ENCODE measurements around the gene IL20. TPM values are rescaled to one million over a fixed set of nuclear protein-coding genes. Genes with fewer than 3 reads are reported as not detected.
A peak's percentile ranks its signal among the peaks of the same experiment; 100 is the strongest.

The IL20 gene
- total and polyA plus RNA-seq, 10 of the 15 experiments (the other 5 are each of a cell fraction or from before 2014, with no cell fraction given): 0.08 to 0.13 TPM; not detected in 8

DNA sequence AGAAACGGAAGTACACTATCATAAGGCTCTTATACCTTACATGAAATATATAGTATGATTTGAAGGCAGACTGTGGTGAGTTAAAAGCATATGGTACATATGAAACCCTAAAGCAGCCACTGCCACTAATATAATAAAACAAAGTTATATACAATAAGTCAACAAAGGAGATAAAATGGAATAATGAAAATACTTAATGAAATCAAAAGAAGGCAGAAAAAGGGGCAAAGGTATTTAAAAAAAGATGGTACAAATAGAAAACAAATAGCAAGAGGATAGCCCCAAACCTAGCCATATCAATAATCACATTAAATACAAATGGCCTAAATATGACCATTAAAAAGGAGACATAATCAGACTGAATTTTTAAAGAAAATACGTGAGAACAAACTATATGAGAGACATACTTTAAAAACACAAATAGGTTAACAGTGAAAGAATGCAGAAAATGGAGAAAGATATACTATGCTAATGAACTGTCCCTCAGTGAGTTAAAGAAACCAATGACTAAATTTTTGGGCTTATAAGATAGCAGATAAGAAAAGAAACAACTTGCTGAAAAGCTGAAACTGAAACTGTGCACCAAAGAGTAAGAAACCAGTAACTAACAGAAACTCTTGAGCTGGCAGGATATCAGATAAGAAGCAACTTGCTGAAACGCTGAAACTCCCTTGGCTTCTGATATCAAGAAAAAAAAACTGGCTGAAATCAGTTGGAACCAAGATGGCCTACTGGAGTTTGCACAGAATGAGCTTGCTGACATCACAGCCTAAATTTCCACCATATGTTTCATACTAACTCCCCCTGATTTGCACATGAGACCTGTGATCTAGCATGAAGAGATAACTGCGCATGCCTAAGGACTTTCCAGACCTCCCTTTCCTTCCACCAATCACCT, 48.8 kb upstream of the IL20 start:
- no peaks in the 10 kb centered on the region for H3K27me3 ChIP-seq (replicated peaks in 1 of 2; ENCODE audit: control insufficient read depth in 2 of 2, insufficient read depth in 2 of 2, low read length in 1 of 2)
- peak; percentile 90 for ATAC-seq
- in situ Hi-C loops (cut with MboI) (no loop called here), intact Hi-C loops (cut with micrococcal nuclease; ENCODE audit: unreplicated experiment) (no loop called here)
- H3K4me2 ChIP-seq (ENCODE audit: control insufficient read depth, insufficient read depth): no peak overlapping the region
- peak overlapping the region; percentile 43; the same call in 1 of the 2 replicates for H3K27ac ChIP-seq (ENCODE audit: control insufficient read depth, insufficient read depth)
- CTCF ChIA-PET: interaction anchor here (0.6 to 3.1 kb wide), 29 partner anchors 7 to 683 kb away, joined by 3 to 18 read pairs (median 6); partner anchors contain the start of gene IL20
- RAD21 ChIA-PET (ENCODE audit: unreplicated experiment): interaction anchor here (0.8 to 2.7 kb wide), 18 partner anchors 12 to 162 kb away, joined by 3 to 16 read pairs (median 3); partner anchors contain the start of gene IL19
- H3K9ac ChIP-seq (ENCODE audit: control insufficient read depth, insufficient read depth, low read length): no peak overlapping the region
- 50% methylated on average over 4 of the region's 4 CpGs for WGBS (ENCODE audit: insufficient coverage, insufficient replicate concordance, low lambda C conversion rate, missing lambda C conversion rate)
- H3K4me1 ChIP-seq (ENCODE audit: control insufficient read depth, insufficient read depth, low read length): peaks cover 27% of the 10 kb centered on the region
- SMC1A ChIA-PET (ENCODE audit: uncharacterized antibody, unreplicated experiment): interaction anchor here (0.6 to 3.3 kb wide), 33 partner anchors 9 to 1143 kb away, joined by 3 to 20 read pairs (median 4); no protein-coding TSS in a partner anchor
- POLR2A ChIA-PET: interaction anchor here (0.6 to 1.4 kb wide), 6 partner anchors 9 to 97 kb away, joined by 3 to 5 read pairs (median 4); no protein-coding TSS in a partner anchor
- no peaks in the 10 kb centered on the region for H3K79me2 ChIP-seq (ENCODE audit: control insufficient read depth, insufficient read depth, low read length)
- peaks cover 11% of the 10 kb centered on the region for H3K9me3 ChIP-seq (replicated peaks; ENCODE audit: control insufficient read depth, insufficient read depth, low read length)
- H2AFZ ChIP-seq (ENCODE audit: control insufficient read depth, low read depth, low read length): peak overlapping the region; percentile 35
- peak; percentile 73 for DNase-seq (ENCODE audit: low read depth, low spot score)
- peak; percentile 87 for FAIRE-seq
- no peaks in the 10 kb centered on the region for H3K36me3 ChIP-seq (ENCODE audit: control insufficient read depth in 2 of 2, insufficient read depth in 2 of 2, low read length in 1 of 2)
- H4K20me1 ChIP-seq (ENCODE audit: control insufficient read depth, insufficient read depth): no peaks in the 10 kb centered on the region
- H3K4me3 ChIP-seq: no peak overlapping the region
- no TSS peak for BruUV-seq (replicated peaks)
- TF ChIP-seq IRF4 (IDR thresholded peaks at IDR 0.05; ENCODE audit: low read depth, low read length): peak; percentile 47; the same call in 1 of the 2 replicates
- no peak for TF ChIP-seq NFXL1 (IDR thresholded peaks at IDR 0.05; ENCODE audit: borderline replicate concordance)
- TF ChIP-seq, protein P1, sequence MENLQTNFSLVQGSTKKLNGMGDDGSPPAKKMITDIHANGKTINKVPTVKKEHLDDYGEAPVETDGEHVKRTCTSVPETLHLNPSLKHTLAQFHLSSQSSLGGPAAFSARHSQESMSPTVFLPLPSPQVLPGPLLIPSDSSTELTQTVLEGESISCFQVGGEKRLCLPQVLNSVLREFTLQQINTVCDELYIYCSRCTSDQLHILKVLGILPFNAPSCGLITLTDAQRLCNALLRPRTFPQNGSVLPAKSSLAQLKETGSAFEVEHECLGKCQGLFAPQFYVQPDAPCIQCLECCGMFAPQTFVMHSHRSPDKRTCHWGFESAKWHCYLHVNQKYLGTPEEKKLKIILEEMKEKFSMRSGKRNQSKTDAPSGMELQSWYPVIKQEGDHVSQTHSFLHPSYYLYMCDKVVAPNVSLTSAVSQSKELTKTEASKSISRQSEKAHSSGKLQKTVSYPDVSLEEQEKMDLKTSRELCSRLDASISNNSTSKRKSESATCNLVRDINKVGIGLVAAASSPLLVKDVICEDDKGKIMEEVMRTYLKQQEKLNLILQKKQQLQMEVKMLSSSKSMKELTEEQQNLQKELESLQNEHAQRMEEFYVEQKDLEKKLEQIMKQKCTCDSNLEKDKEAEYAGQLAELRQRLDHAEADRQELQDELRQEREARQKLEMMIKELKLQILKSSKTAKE (IDR thresholded peaks at IDR 0.05; ENCODE audit: low read depth, poor library complexity, severe bottlenecking): peak; percentile 23
- no peak for TF ChIP-seq NR2F1 (conservative IDR thresholded peaks at IDR 0.05)
- TF ChIP-seq, protein P2, sequence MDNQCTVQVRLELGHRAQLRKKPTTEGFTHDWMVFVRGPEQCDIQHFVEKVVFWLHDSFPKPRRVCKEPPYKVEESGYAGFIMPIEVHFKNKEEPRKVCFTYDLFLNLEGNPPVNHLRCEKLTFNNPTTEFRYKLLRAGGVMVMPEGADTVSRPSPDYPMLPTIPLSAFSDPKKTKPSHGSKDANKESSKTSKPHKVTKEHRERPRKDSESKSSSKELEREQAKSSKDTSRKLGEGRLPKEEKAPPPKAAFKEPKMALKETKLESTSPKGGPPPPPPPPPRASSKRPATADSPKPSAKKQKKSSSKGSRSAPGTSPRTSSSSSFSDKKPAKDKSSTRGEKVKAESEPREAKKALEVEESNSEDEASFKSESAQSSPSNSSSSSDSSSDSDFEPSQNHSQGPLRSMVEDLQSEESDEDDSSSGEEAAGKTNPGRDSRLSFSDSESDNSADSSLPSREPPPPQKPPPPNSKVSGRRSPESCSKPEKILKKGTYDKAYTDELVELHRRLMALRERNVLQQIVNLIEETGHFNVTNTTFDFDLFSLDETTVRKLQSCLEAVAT (IDR thresholded peaks at IDR 0.05): peak; percentile 35; the same call in 1 of the 2 replicates
- TF ChIP-seq MTA3 (IDR thresholded peaks at IDR 0.05; ENCODE audit: borderline replicate concordance, low read length): no peak
- peak; percentile 23; the same call in 1 of the 2 replicates for TF ChIP-seq RUNX3 (IDR thresholded peaks at IDR 0.05; ENCODE audit: low read length)
- TF ChIP-seq ZNF687 (IDR thresholded peaks at IDR 0.05): 0 out of 2 replicates have a peak, but pooled peaks have one; percentile 18
- peak; percentile 41; the same call in 1 of the 2 replicates for TF ChIP-seq NFIC (IDR thresholded peaks at IDR 0.05; ENCODE audit: low read depth, low read length)
- TF ChIP-seq ATF7 (IDR thresholded peaks at IDR 0.05; ENCODE audit: low read depth): peak; percentile 28; the same call in 1 of the 2 replicates
- peak in 1 of 2 experiments; percentile 12; a peak in 1 of 4 replicates for TF ChIP-seq IKZF2 (IDR thresholded peaks at IDR 0.05)
- 0 out of 2 replicates have a peak, but pooled peaks have one; percentile 46 for TF ChIP-seq RELB (IDR thresholded peaks at IDR 0.05; ENCODE audit: low read depth)

Measured in GM12878 (cell line).